Heart left ventricle (tissue), 16 donors: ENCODE data around the gene PLG. TPM values are rescaled to one million over a fixed set of nuclear protein-coding genes. Genes with fewer than 3 reads are reported as not detected.
"Not testable (repeated sequence)": the region's sequence is repeated elsewhere in the genome, so short reads cannot be mapped to it uniquely, and the experiment has no call there.

Source experiments
- ATAC-seq, 4 donors: fragments of 200-7000 bp; cut with Tn5 transposase; one replicate each; pipeline ENCODE4 v1.9.1; 2020 to 2022; ENCODE audit warnings: moderate library complexity in 4 of 4, mild to moderate bottlenecking in 3 of 4, moderate number of reproducible peaks in 1 of 4
- DNase-seq, 5 donors: peaks; one replicate each; pipeline ENCODE4 v3.0.0-alpha.2; 2020
- H3K27ac ChIP-seq, 12 donors: fragments of 200-600 bp; sonication (generic) in 4 of 12; one replicate each; pipeline versions ENCODE4 v1.5.0 to v1.8.0; 2016 to 2022; ENCODE audit warnings: mild to moderate bottlenecking in 2 of 12
- H3K27me3 ChIP-seq, 9 donors: fragments of 200-600 bp; sonication (generic) in 2 of 9; one replicate each; pipeline versions ENCODE4 v1.5.1 to v1.8.0; 2016 to 2022; ENCODE audit warnings: mild to moderate bottlenecking in 3 of 9
- H3K36me3 ChIP-seq, 9 donors: fragments of 200-600 bp; sonication (generic) in 2 of 9; one replicate each; pipeline versions ENCODE4 v1.5.0 to v1.8.0; 2018 to 2022; ENCODE audit warnings: mild to moderate bottlenecking in 2 of 9
- H3K4me1 ChIP-seq, 12 donors: fragments of 200-600 bp; sonication (generic) in 4 of 12; one replicate each; pipeline versions ENCODE4 v1.5.0 to v1.8.0; 2016 to 2022; ENCODE audit warnings: mild to moderate bottlenecking in 3 of 12
- H3K4me3 ChIP-seq, 12 donors: fragments of 200-600 bp; sonication (generic) in 4 of 12; one replicate each; pipeline versions ENCODE4 v1.5.0 to v1.8.0; 2017 to 2022; ENCODE audit warnings: mild to moderate bottlenecking in 9 of 12, moderate library complexity in 4 of 12
- H3K9me3 ChIP-seq, 12 donors: fragments of 200-600 bp; sonication (generic) in 4 of 12; one replicate each; pipeline versions ENCODE4 v1.5.0 to v1.8.0; 2016 to 2022; ENCODE audit warnings: mild to moderate bottlenecking in 1 of 12
- CTCF ChIP-seq, 12 donors: fragments of 200-600 bp; sonication (generic) in 4 of 12; IDR thresholded peaks; one replicate each; pipeline versions ENCODE4 v1.5.0 to v1.8.0; 2018 to 2022; ENCODE audit warnings: antibody characterized with exemption in 12 of 12, mild to moderate bottlenecking in 5 of 12
- POLR2A ChIP-seq, 2 donors: fragments of 450-650 bp; IDR thresholded peaks; one replicate each; pipeline ENCODE4 v1.6.1; 2017; ENCODE audit warnings: antibody characterized with exemption in 2 of 2, mild to moderate bottlenecking in 2 of 2, moderate library complexity in 2 of 2
- WGBS, 4 donors: extraction: QIAGEN DNeasy Blood & Tissue Kit in 2 of 4; methylation state at CpG; one replicate each; pipeline versions ENCODE4 v1.1.5 to v1.1.7; 2013 to 2018; 5-methylcytosine and 5-hydroxymethylcytosine counted together
- intact Hi-C, 10 donors: fragments of 100-400 bp; cut with DNase I; formaldehyde crosslinking; loops; one replicate each; pipeline versions ENCODE4 v1.11.1 to v1.14.2; 2022
- polyA plus RNA-seq, 2 donors: library from polyadenylated mRNA; stranded (reverse); fragments of 200-250 nt; gene quantifications; one replicate each; pipeline ENCODE4 v1.2.3, GENCODE V29; 2013
- total RNA-seq, 9 donors: library from RNA; depleted of rRNA in 2 of 9; stranded (reverse); fragments of >200 nt in 2 of 9; fragmentation: NEBNext Ultra II Directional in 3 of 9; extraction: Animal tissue kit (Norgen Biotek cat#: 25700) in 3 of 9; gene quantifications; one replicate each; pipeline versions ENCODE4 v1.1.0 to v1.2.4, GENCODE V29; 2016 to 2023
- donor health status: ischemic (EF 13 %, LVEDD 7.1; RV severe dilation, severe dysfunction).
- donor health status: healthy with polysubstance abuse.
- donor health status: DM: no; HTN: yes; CAD: no.
- donor health status: DM: no; HTN: no; CAD: no.
- donor health status: ischemic (EF 25% LVEDD 6.9; RV normal size, moderate dysfunction).
- donor health status: ischemic (EF 25% LVEDD 5.7; RV mildly dilated, moderate dysfunction).
- donor health status: healthy.
- donor health status: DM: yes; HTN: yes; CAD: no.
- donor health status: ischemic (EF 35%, LVEDD 5.7; RV mildly dilated, moderate dysfunction).
- donor health status: nonischemic (EF 11% LVEDD 7.7; RV severe dilation, severe dysfunction).
- donor health status: DM: yes; HTN: yes; CAD: no.
- donor health status: PGD.
- donor health status: ischemic (EF 29% LVEDD 5.4; RV normal size, mild dysfunction).
- donor health status: nonischemic (EF 23%, LVEDD 6.1; RV moderate dilation, normal function).

The PLG gene
- total and polyA plus RNA-seq, 11 donors = 0.03 to 0.44 TPM; not detected in 9

DNA sequence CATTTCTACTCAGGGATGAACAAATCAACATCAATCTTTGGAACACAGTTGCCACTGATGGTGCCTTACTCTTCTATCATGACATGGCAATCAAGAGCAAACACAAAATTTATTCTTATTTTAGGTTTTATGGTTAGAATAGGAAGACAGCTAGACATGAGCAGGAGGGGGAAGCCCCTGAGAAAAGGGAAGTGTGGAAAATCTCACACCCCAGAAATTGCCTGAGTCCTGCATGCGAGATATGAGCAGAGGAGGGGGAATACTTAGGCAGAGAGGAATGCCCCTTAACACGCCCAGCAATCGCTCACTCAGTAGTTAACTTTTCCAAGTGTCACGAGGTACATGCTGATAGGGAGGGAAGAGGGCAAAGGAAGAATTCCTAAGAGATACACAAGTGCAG, 79.3 kb downstream of the PLG start:
- H3K9me3 ChIP-seq = no peaks in the 10 kb centered on the region
- H3K27me3 ChIP-seq = no peaks in the 10 kb centered on the region
- no peak for ATAC-seq
- WGBS, 4 donors = 57 to 65% (median 59%) methylated on average over 4 of the region's 4 CpGs
- no peak overlapping the region for H3K4me3 ChIP-seq
- no peaks in the 10 kb centered on the region for H3K4me1 ChIP-seq
- DNase-seq = no peak
- no peaks in the 10 kb centered on the region for H3K36me3 ChIP-seq
- intact Hi-C loops = no loop called here
- no peak for TF ChIP-seq CTCF (IDR thresholded peaks at IDR 0.05)
- no peak overlapping the region for H3K27ac ChIP-seq

DNA sequence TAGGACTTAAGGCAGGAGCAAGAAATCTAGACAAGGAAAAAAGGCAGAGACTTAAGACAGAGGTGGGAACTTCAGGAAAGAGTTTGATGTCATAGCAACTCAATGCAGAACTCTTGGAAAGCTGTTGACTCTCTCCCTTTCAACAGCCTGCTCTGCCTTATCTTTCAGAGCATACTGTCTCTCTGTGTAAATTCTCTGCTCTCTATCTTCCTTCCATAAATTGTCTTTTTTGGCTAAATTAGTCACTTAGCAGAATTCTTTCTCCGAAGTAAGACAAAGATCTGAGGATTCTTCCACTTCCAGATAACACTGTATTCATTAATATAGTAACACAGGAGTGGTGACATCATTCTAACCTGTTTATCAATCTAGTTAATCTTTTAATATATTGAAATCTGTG, 80.2 kb downstream of the PLG start:
- no peaks in the 10 kb centered on the region for H3K27me3 ChIP-seq
- ATAC-seq = no peak
- no peak overlapping the region for H3K27ac ChIP-seq
- 51 to 67% (median 59%) methylated on average over 1 of the region's 1 CpG for WGBS, 4 donors
- H3K4me3 ChIP-seq = no peak overlapping the region
- DNase-seq = no peak
- no peaks in the 10 kb centered on the region for H3K4me1 ChIP-seq
- intact Hi-C loops = no loop called here
- TF ChIP-seq CTCF (IDR thresholded peaks at IDR 0.05) = no peak
- TF ChIP-seq POLR2A (IDR thresholded peaks at IDR 0.05) = no peak
- no peaks in the 10 kb centered on the region for H3K36me3 ChIP-seq
- H3K9me3 ChIP-seq = no peaks in the 10 kb centered on the region

DNA sequence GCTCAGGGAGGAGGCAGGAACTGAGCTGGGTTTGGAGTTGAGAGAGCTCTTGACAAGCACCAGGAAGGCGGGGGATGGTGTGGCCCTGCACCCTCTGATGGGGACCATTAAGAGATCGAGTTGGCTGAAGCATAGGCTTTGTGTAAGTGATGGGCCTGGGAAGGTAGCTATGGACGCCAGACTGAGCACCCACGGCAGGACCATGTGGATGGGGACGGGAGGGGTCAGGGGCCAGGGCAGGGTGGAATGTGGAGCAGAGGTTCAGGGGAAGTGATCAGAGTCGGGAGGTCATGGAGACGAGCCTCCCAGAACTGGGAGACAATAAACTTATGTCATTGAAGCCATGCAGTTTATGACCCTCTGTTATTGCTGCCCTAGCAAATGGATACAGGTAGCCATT, 81.7 kb downstream of the PLG start:
- 59 to 67% (median 64%) methylated on average over 7 of the region's 7 CpGs for WGBS, 4 donors

DNA sequence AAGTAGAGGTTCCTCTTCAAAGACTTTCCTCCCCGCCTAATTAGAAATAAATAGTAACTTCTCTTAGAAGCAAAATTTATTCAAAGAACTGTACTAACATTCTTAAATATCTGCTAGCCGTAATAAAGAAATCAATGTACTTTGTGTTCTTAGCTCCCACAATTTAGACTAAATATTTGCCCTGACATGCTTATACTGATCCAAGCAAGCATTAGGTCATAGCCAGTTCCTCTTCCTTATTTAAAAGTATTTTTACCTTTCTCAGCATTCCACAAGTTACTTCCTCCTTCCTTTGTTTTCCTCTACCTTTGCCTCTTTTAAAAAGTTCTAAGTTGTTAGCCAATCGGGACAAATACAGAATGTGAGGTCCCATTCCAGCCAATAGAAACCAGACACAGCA, 86.1 kb downstream of the PLG start:
- ATAC-seq, DNase-seq, intact Hi-C loops, H3K4me1 ChIP-seq, H3K27me3 ChIP-seq, H3K36me3 ChIP-seq, H3K27ac ChIP-seq, H3K9me3 ChIP-seq, H3K4me3 ChIP-seq: not testable (repeated sequence)
- WGBS, 4 donors = 77 to 90% (median 85%) methylated on average over 3 of the region's 3 CpGs

More for the DNA sequence above, 81.7 kb downstream of the PLG start:
- Histone ChIP-seq H3K27ac (no peak overlapping the region), H3K36me3 (no peaks in the 10 kb centered on the region), H3K9me3 (no peaks in the 10 kb centered on the region), H3K4me1 (no peaks in the 10 kb centered on the region), H3K27me3 (no peaks in the 10 kb centered on the region), H3K4me3 (no peak overlapping the region)
- TF ChIP-seq POLR2A (IDR thresholded peaks at IDR 0.05) (no peak), CTCF (IDR thresholded peaks at IDR 0.05) (no peak)
- DNase-seq (no peak), ATAC-seq (no peak)
- intact Hi-C loops = no loop called here

- intact Hi-C loops = no loop called here
- no peaks in the 10 kb centered on the region for H3K4me1 ChIP-seq
- ATAC-seq (no peak), DNase-seq (no peak)
- H3K27ac ChIP-seq = no peak overlapping the region
- TF ChIP-seq CTCF (IDR thresholded peaks at IDR 0.05) (no peak), POLR2A (IDR thresholded peaks at IDR 0.05) (no peak)
- 67 to 80% (median 75%) methylated on average over 4 of the region's 4 CpGs for WGBS, 4 donors
- H3K4me3 ChIP-seq = no peak overlapping the region
- no peaks in the 10 kb centered on the region for H3K9me3 ChIP-seq
- H3K27me3 ChIP-seq = no peaks in the 10 kb centered on the region
- no peaks in the 10 kb centered on the region for H3K36me3 ChIP-seq
Observed at GRCh38 chr6:160788806-160789205, 86.8 kb downstream of the PLG start.
